Natural killer cell treated with Interleukin-12 subunit alpha and Interleukin-12 subunit beta and Interleukin-15 and Interleukin-18, amount 100 ng/mL, for 72 hours (primary cell): ENCODE measurements around the gene GALNT9. TPM values are rescaled to one million over a fixed set of nuclear protein-coding genes. Genes with fewer than 3 reads are reported as not detected.
"Not testable (repeated sequence)": the region's sequence is repeated elsewhere in the genome, so short reads cannot be mapped to it uniquely, and the experiment has no call there.

Experiments used
- ATAC-seq, 2 donors: fragments of 150-1000 bp; cut with Tn5 transposase in 1 of 2; sonication (Bioruptor Pico), chemical (Tn5 transposase) in 1 of 2; 2 replicates each; pipeline ENCODE4 v1.10.0; 2021
- DNase-seq: peaks from one replicate; pipeline ENCODE4 v3.0.0; 2022; ENCODE audit warnings: low spot score
- H3K27ac Mint-ChIP-seq, 2 donors: 1 replicate in 1 of 2; 2 replicates in 1 of 2; pipeline ENCODE4 v1.8.0; 2022; ENCODE audit warnings: mixed read lengths in 2 of 2, mild to moderate bottlenecking in 1 of 2, moderate library complexity in 1 of 2
- H3K27me3 Mint-ChIP-seq, 2 donors: 1 replicate in 1 of 2; 2 replicates in 1 of 2; pipeline ENCODE4 v1.8.0; 2022; ENCODE audit warnings: mixed read lengths in 2 of 2
- H3K36me3 Mint-ChIP-seq: one replicate; pipeline ENCODE4 v1.8.0; 2022; ENCODE audit warnings: mixed read lengths
- H3K4me1 Mint-ChIP-seq, 2 donors: 1 replicate in 1 of 2; 2 replicates in 1 of 2; pipeline ENCODE4 v1.8.0; 2022; ENCODE audit warnings: low read depth in 2 of 2, mixed read lengths in 2 of 2, mild to moderate bottlenecking in 1 of 2
- H3K4me3 Mint-ChIP-seq: one replicate; pipeline ENCODE4 v1.8.0; 2022; ENCODE audit warnings: mixed read lengths
- H3K9me3 Mint-ChIP-seq: 2 replicates; pipeline ENCODE4 v1.8.0; 2022; ENCODE audit warnings: mixed read lengths
- total RNA-seq, 2 donors: library from RNA; stranded (reverse); gene quantifications; one replicate each; pipeline ENCODE4 v1.2.3, GENCODE V29; 2022

Gene GALNT9
- total RNA-seq, 2 donors from 2014 or later: not detected

GRCh38 chr12:132363661-132364347 is 34.4 kb upstream of the GALNT9 start:
- DNase-seq (no peak), ATAC-seq (no peak)
- no peaks in the 10 kb centered on the region for H3K9me3 Mint-ChIP-seq
- H3K4me3 Mint-ChIP-seq: no peak overlapping the region
- no peaks in the 10 kb centered on the region for H3K36me3 Mint-ChIP-seq
- peaks cover 3 to 5% of the 10 kb centered on the region in 2 donors for H3K27me3 Mint-ChIP-seq
- no peak overlapping the region for H3K27ac Mint-ChIP-seq
- no peaks in the 10 kb centered on the region for H3K4me1 Mint-ChIP-seq

DNA sequence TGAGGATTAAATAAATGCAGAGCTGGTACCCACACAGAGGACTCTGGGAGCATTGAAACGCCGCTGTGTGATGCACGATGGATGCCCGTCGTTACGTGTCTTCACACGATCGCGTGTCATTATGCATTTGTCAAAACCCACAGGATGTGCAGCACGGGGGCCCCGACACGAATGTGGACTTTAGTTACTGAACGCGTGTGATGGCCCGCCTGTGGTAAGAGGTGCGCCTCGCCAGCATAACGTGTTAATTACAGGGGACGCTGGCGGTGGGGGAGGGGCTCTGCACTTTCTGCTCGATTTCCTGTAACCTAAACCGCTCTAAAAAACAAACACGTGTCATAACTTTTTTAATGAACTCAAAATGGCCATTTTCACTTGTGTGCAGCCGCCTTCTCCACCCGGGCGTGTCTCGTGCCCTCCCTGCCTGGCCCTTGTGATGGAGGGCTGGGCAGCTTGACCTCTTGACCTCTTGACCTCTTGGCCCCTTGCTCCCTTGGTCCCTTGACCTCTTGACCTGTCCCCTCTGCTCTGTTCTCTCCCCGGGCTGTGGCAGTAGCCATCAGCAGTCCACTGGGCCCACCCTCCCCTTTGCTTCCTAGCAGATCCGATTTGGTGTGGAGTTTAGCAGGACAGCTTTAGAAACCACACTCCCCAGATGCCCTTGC is 33.7 kb upstream of the GALNT9 start:
- ATAC-seq (no peak), DNase-seq (no peak)
- Mint-ChIP-seq H3K9me3 (no peaks in the 10 kb centered on the region), H3K4me1 (no peaks in the 10 kb centered on the region), H3K4me3 (no peak overlapping the region), H3K27ac (no peak overlapping the region), H3K27me3 (no peaks in the 10 kb centered on the region), H3K36me3 (no peaks in the 10 kb centered on the region)

- no peak for ATAC-seq
These were observed 31.8 kb upstream of the GALNT9 start for GRCh38 chr12:132360906-132361777.

GRCh38 chr12:132360410-132360809 is 31.0 kb upstream of the GALNT9 start:
- DNase-seq (no peak), ATAC-seq (no peak)
- H3K4me3 Mint-ChIP-seq: no peak overlapping the region
- no peak overlapping the region for H3K27ac Mint-ChIP-seq
- H3K9me3 Mint-ChIP-seq: no peaks in the 10 kb centered on the region
- no peaks in the 10 kb centered on the region for H3K36me3 Mint-ChIP-seq
- no peaks in the 10 kb centered on the region for H3K4me1 Mint-ChIP-seq
- H3K27me3 Mint-ChIP-seq: no peaks in the 10 kb centered on the region

More at GRCh38 chr12:132360906-132361777, 31.8 kb upstream of the GALNT9 start:
- Mint-ChIP-seq H3K27me3 (no peaks in the 10 kb centered on the region), H3K4me3 (no peak overlapping the region), H3K4me1 (no peaks in the 10 kb centered on the region), H3K9me3 (no peaks in the 10 kb centered on the region), H3K36me3 (no peaks in the 10 kb centered on the region), H3K27ac (no peak overlapping the region)
- no peak for DNase-seq

GRCh38 chr12:132359971-132360370 is 30.6 kb upstream of the GALNT9 start:
- Mint-ChIP-seq H3K4me3 (no peak overlapping the region), H3K36me3 (no peaks in the 10 kb centered on the region), H3K27me3 (no peaks in the 10 kb centered on the region), H3K27ac (no peak overlapping the region), H3K4me1 (no peaks in the 10 kb centered on the region), H3K9me3 (no peaks in the 10 kb centered on the region)
- no peak for ATAC-seq
- DNase-seq: no peak

- Mint-ChIP-seq H3K36me3 (no peaks in the 10 kb centered on the region), H3K27me3 (no peaks in the 10 kb centered on the region), H3K4me3 (no peak overlapping the region), H3K9me3 (no peaks in the 10 kb centered on the region), H3K27ac (no peak overlapping the region), H3K4me1 (no peaks in the 10 kb centered on the region)
- ATAC-seq (no peak), DNase-seq (no peak)
These were observed 30.2 kb upstream of the GALNT9 start for GRCh38 chr12:132359551-132359950.

DNA sequence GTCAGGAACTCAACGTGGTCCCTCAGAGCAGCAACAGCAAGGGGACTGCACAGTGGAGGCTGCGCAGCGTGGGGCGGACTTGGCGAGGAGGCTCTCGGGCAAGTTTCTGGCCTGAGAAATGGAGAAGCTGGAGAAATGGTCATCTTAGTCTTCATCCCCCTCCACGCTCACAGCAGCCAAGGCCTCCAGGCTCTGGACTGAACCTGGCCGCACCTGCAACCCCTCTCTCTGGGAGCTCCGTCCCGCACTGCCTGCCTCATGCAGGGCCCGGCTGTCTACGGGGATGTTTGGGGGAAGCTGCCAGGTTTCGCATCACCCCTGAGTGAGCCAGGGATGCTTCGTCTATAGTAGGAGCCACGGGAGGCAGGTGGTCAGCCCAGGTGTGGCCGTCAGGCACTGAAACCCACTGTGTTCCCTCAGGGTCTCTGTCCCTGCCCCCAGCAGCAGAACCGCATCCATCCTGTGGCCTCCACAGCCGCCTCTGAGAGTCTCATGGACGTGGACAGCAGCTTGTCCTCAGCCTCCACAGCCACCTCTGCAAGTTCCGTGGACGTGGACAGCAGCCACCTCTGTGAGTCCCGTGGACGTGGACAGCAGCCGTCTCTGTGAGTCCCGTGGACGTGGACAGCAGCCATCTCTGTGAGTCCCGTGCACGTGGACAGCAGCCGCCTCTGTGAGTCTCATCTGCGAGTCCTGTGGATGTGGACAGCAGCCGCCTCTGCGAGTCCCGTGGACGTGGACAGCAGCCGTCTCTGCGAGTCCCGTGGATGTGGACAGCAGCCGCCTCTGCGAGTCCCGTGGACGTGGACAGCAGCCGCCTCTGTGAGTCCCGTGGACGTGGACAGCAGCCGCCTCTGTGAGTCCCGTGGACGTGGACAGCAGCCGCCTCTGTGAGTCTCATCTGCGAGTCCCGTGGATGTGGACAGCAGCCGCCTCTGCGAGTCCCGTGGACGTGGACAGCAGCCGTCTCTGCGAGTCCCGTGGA is 29.1 kb upstream of the GALNT9 start:
- not testable (repeated sequence) for H3K9me3 Mint-ChIP-seq, H3K36me3 Mint-ChIP-seq, H3K27ac Mint-ChIP-seq, H3K4me3 Mint-ChIP-seq, DNase-seq, H3K4me1 Mint-ChIP-seq, ATAC-seq, H3K27me3 Mint-ChIP-seq

DNA sequence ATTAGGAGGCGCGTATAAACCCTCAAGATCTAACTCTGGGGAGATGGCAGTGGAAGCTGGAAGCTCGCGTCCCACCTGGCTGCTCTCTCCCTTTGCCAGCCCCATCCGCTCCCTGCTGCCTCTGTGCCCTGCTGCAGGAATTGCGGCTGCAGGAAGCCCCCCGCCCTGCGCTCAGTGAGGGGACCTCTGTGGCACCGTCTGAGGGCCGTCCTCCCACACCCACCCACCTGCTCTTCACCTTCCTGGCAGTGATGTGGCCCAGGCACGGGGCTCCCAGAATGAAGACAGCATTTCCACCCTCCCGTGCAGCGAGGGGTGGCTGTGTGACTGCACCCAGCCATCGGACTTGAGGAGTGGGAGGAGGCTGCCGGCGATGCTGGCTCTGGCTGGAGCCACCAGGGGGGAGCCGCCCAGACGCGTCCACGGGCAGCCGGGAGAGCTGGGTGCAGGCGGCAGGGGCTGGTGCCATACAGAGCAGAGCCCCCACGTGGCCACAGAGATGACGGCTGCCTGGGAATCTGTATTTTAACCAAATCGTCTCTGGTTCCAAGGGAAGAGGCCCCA is 28.3 kb upstream of the GALNT9 start:
- no peak for ATAC-seq
- H3K9me3 Mint-ChIP-seq: no peaks in the 10 kb centered on the region

DNA sequence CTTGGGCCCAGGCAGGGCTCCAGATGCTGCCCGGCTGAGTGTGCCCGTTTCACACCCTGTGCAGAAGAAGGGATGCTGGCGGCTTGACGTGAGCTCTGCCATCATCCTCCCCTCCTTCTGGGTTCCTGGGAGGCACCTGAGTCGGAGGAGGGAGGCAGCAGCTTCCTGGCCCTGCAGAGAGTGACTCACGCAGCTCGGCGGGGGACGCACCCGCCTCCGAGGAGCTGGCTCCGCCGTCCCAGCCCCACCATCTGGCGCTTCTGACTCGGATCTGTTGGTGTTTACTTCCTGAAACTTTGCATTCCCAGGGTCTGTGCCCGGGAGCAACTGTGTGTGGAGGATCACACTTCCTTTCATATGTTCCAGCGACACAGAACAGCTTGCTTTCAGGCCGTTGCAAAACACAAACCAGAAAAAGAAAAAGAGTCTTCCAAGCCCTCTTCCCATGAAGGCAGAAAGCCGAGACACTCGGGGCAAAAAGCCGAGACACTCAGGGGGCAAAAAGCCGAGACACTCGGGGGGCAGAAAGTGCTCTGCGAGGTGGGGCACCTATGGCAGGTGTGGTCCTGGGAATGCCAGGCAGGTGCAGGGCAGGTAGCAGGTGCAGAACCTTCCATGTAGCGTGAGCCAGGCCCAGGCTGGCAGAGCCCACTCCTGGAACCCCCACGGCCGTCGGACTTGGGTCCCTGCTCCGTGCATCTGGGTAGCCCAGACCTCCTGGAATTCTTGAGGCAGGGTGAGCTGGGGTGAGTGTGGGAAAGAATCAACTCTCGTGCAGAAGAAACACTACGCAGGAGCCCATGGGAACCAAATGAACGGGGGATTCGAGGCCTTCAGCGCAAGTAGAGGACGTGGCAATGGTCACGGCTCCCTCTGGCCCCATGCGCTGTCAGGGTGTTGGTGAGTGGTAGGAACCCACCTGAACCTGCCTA is 27.6 kb upstream of the GALNT9 start:
- H3K27me3 Mint-ChIP-seq: no peaks in the 10 kb centered on the region
- no peaks in the 10 kb centered on the region for H3K9me3 Mint-ChIP-seq
- no peak for DNase-seq
- no peak overlapping the region for H3K4me3 Mint-ChIP-seq
- H3K36me3 Mint-ChIP-seq: no peaks in the 10 kb centered on the region
- H3K27ac Mint-ChIP-seq: no peak overlapping the region
- ATAC-seq: no peak
- no peaks in the 10 kb centered on the region for H3K4me1 Mint-ChIP-seq

More for the DNA sequence above, 28.3 kb upstream of the GALNT9 start:
- DNase-seq: no peak
- Mint-ChIP-seq H3K4me3 (no peak overlapping the region), H3K27ac (no peak overlapping the region), H3K36me3 (no peaks in the 10 kb centered on the region), H3K27me3 (no peaks in the 10 kb centered on the region), H3K4me1 (no peaks in the 10 kb centered on the region)

DNA sequence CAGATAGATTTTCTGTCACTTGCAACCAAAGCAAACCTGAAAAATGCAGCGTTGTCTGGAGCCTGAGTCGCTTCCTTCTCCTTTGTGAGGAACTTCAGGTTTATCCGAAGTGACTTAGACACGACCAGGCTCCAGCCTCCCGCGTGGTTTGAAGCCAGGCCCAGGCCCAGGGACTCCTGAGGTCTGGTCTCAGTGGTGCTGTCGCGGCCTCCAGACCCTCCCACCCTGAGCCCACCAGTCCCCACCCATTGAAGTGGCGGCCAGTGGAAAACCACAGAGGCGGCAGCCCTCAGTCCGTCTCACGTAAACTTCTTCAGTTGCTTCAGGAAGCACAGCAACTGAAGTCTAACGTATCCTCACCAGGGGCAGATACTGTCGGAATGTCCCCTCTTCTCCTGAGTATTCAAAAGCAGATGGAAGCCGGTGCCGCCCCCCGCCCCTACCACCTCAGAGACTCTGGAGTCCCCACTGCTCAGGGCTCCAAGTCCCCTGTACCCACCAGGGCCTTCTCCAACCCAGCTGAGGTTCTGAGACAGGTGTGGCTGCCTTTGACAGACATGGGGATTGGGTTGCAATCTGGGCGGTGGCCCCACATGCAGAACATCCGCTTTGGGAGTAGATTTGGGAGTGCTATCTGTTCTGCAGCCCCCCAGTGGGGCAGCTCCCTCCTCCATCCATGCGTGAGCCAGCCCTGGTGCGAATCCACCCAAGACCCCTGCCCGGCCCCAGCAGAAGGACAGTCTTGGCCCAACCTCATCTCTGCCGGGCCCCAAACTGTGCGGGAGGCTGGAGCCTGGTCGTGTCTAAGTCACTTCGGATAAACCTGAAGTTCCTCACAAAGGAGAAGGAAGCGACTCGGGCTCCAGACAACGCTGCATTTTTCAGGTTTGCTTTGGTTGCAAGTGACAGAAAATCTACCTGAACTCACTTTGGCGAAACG is 26.6 kb upstream of the GALNT9 start:
- DNase-seq: no peak
- Mint-ChIP-seq H3K27me3 (no peaks in the 10 kb centered on the region), H3K36me3 (no peaks in the 10 kb centered on the region), H3K9me3 (no peaks in the 10 kb centered on the region), H3K27ac (no peak overlapping the region), H3K4me1 (no peaks in the 10 kb centered on the region), H3K4me3 (no peak overlapping the region)
- no peak for ATAC-seq

- no peaks in the 10 kb centered on the region for H3K9me3 Mint-ChIP-seq
- H3K27ac Mint-ChIP-seq: no peak overlapping the region
- no peak overlapping the region for H3K4me3 Mint-ChIP-seq
- H3K4me1 Mint-ChIP-seq: no peaks in the 10 kb centered on the region
- no peaks in the 10 kb centered on the region for H3K36me3 Mint-ChIP-seq
- ATAC-seq (no peak), DNase-seq (no peak)
- H3K27me3 Mint-ChIP-seq: no peaks in the 10 kb centered on the region
These were observed 25.7 kb upstream of the GALNT9 start for GRCh38 chr12:132354982-132355680.
